AG09309 (cell line): Measurements from ENCODE around the gene TRPC4.

ENCODE experiments used
- DNase-seq: peaks from one replicate; pipeline ENCODE4 v3.0.0-alpha.2; 2010; ENCODE audit warnings: low read depth
- H3K4me3 ChIP-seq: 2 replicates; pipeline ENCODE4 v1.5.1; 2011; ENCODE audit warnings: mild to moderate bottlenecking, low read depth, low read length, moderate library complexity; ENCODE audit not compliant: control insufficient read depth
- TF ChIP-seq, protein P1 (sequence below): IDR thresholded peaks from 2 replicates; pipeline ENCODE4 v1.5.1; 2011; ENCODE audit warnings: mild to moderate bottlenecking, low read depth, low read length, inconsistent platforms; ENCODE audit not compliant: insufficient read depth, control insufficient read depth; ENCODE audit errors: missing control alignments

The TRPC4 gene

GRCh38 chr13:37775871-37776270 lies 93.7 kb downstream of the TRPC4 start:
- TF ChIP-seq, protein P1, sequence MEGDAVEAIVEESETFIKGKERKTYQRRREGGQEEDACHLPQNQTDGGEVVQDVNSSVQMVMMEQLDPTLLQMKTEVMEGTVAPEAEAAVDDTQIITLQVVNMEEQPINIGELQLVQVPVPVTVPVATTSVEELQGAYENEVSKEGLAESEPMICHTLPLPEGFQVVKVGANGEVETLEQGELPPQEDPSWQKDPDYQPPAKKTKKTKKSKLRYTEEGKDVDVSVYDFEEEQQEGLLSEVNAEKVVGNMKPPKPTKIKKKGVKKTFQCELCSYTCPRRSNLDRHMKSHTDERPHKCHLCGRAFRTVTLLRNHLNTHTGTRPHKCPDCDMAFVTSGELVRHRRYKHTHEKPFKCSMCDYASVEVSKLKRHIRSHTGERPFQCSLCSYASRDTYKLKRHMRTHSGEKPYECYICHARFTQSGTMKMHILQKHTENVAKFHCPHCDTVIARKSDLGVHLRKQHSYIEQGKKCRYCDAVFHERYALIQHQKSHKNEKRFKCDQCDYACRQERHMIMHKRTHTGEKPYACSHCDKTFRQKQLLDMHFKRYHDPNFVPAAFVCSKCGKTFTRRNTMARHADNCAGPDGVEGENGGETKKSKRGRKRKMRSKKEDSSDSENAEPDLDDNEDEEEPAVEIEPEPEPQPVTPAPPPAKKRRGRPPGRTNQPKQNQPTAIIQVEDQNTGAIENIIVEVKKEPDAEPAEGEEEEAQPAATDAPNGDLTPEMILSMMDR, result no peak
- H3K4me3 ChIP-seq, result no peak overlapping the region
- DNase-seq, result no peak

DNA sequence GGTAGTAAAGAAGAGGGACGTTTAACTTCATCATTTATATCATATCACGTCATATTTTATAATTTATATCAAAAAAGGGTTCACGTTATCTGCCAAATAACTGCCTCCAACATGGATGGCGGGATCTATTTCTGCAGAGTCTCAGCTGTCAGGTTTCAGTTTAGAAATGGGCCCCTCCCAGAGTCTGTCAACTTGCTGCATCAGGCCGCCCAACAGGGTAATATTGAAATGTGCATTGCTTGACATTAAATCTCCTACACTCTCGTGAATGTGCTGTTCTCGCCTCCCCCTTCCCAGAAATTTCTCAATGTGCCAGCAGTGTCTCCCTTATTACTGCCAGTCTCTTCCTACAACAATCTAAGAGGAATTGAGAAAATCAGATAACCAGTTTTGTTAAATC lies 96.9 kb downstream of the TRPC4 start:
- TF ChIP-seq, protein P1, result no peak
- no peak overlapping the region for H3K4me3 ChIP-seq
- DNase-seq, result no peak

DNA sequence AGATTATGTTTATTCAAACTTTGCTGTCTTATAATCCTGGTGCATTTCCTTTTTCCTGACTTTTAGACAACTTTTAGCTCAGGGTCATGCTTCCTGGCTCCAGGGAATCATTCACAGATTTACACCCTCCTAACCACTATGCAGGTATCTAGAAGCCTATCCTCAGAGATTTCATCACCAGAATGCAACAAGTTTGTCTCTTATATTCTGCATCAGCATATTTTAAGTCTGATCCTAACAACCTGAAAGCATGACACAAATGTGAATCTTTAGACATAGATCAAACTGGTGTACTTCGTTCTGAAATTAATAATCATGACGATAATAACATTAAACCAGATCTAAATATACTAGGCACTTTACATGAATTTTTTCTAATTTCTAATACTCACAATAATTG lies 100.0 kb downstream of the TRPC4 start:
- no peak overlapping the region for H3K4me3 ChIP-seq
- TF ChIP-seq, protein P1, result no peak
- no peak for DNase-seq

DNA sequence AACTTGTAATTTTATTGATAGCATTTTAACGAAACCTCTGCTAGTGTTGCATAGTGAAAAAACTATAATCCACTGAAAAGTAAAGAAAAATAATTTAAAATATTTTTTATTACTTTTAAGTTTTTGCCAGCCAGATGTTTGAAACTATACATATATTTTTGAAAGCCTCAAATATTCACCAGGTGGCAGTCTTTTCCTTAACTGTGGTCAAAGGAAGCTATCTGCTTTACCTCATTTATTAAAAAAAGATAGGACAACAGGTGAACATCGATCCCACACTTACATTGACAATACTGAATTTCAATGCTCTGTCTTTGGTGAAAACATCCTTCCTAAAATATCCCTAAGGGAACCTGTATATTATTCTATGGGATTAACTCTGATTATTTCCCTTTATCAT lies 100.5 kb downstream of the TRPC4 start:
- H3K4me3 ChIP-seq, result no peak overlapping the region
- no peak for DNase-seq
- TF ChIP-seq, protein P1, result no peak

DNA sequence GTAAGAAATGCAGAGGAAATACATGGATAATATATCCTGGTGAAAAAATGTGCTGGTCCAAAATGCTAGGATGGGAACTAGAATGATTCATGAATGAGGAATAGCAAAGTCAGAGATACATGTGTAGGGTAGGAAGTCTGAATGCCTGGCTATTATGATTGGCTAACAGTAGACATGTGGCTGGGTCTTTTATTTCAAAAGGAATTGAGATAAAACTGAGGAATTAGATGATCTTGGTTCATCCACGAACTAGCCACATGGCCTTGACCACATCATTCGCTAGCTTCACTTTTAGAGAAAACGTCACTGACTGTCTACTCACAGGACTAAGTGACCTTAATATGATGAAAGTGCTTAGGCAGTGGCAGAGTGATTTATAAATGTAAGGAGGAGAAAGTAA lies 103.1 kb downstream of the TRPC4 start:
- TF ChIP-seq, protein P1, result no peak
- DNase-seq, result no peak
- no peak overlapping the region for H3K4me3 ChIP-seq

- no peak overlapping the region for H3K4me3 ChIP-seq
- TF ChIP-seq, protein P1, result no peak
- DNase-seq, result no peak
Measured at GRCh38 chr13:37755349-37755748, 114.2 kb downstream of the TRPC4 start.

GRCh38 chr13:37753776-37754175 lies 115.8 kb downstream of the TRPC4 start:
- TF ChIP-seq, protein P1, result no peak
- no peak for DNase-seq

More at GRCh38 chr13:37753776-37754175, 115.8 kb downstream of the TRPC4 start:
- no peak overlapping the region for H3K4me3 ChIP-seq
